GM23338 (cell line): Measurements from ENCODE around the gene ZIC2.
A peak's percentile ranks its signal among the peaks of the same experiment; 100 is the strongest.

Experiments
- CREB1 ChIP-seq: fragments of 250-450 bp; sonication (Bioruptor Pico); IDR thresholded peaks from 2 replicates; pipeline ENCODE4 v1.5.0; 2020; ENCODE audit warnings: low read depth, mild to moderate bottlenecking, moderate library complexity
- CTCF ChIP-seq, 2 experiments: fragments of 200-600 bp in 1 of 2; sonication (generic) in 1 of 2; conservative IDR thresholded peaks; 2 replicates each; pipeline versions ENCODE4 v1.5.1 to v1.6.1; 2016 to 2017; ENCODE audit warnings: antibody characterized with exemption in 2 of 2, low read depth in 2 of 2, mild to moderate bottlenecking in 2 of 2, moderate library complexity in 1 of 2
- EZH2 ChIP-seq: fragments of 200-600 bp; sonication (generic); IDR thresholded peaks from one replicate; pipeline ENCODE4 v1.8.0; 2017; ENCODE audit warnings: antibody characterized with exemption, mild to moderate bottlenecking, low read depth; ENCODE audit not compliant: unreplicated experiment
- EZH2phosphoT487 ChIP-seq: fragments of 200-600 bp; sonication (generic); IDR thresholded peaks from one replicate; pipeline ENCODE4 v1.8.1; 2018; ENCODE audit warnings: antibody characterized with exemption; ENCODE audit not compliant: unreplicated experiment
- JUNB ChIP-seq: IDR thresholded peaks from one replicate; pipeline ENCODE4 v1.6.1; 2016; ENCODE audit warnings: antibody characterized with exemption; ENCODE audit not compliant: unreplicated experiment
- NANOG ChIP-seq: IDR thresholded peaks from 2 replicates; pipeline ENCODE4 v1.6.1; 2016; ENCODE audit warnings: antibody characterized with exemption, borderline replicate concordance
- POLR2AphosphoS5 ChIP-seq: IDR thresholded peaks from 2 replicates; pipeline ENCODE4 v1.6.1; 2016; ENCODE audit warnings: antibody characterized with exemption, low read depth
- REST ChIP-seq: IDR thresholded peaks from one replicate; pipeline ENCODE4 v1.6.1; 2018; ENCODE audit warnings: antibody characterized with exemption; ENCODE audit not compliant: unreplicated experiment
- ZNF114 ChIP-seq: fragments of 250-450 bp; sonication (Bioruptor Pico); IDR thresholded peaks from 2 replicates; pipeline ENCODE4 v1.5.0; 2020; ENCODE audit warnings: mild to moderate bottlenecking, moderate library complexity
- TF ChIP-seq, protein P1 (sequence below): fragments of 250-450 bp; sonication (Bioruptor Pico); IDR thresholded peaks from 2 replicates; pipeline ENCODE4 v1.5.0; 2020; ENCODE audit warnings: mild to moderate bottlenecking, moderate library complexity

- no peak for TF ChIP-seq CTCF (conservative IDR thresholded peaks at IDR 0.05; ENCODE audit: low read depth in 2 of 2)
- TF ChIP-seq CREB1 (CRISPR knock-in tag): no peak
- TF ChIP-seq EZH2: no peak
- no peak for TF ChIP-seq REST
- peak; percentile 30 for TF ChIP-seq POLR2AphosphoS5
- TF ChIP-seq ZNF114: no peak
- TF ChIP-seq EZH2phosphoT487: no peak
- no peak for TF ChIP-seq NANOG
- TF ChIP-seq, protein P1, sequence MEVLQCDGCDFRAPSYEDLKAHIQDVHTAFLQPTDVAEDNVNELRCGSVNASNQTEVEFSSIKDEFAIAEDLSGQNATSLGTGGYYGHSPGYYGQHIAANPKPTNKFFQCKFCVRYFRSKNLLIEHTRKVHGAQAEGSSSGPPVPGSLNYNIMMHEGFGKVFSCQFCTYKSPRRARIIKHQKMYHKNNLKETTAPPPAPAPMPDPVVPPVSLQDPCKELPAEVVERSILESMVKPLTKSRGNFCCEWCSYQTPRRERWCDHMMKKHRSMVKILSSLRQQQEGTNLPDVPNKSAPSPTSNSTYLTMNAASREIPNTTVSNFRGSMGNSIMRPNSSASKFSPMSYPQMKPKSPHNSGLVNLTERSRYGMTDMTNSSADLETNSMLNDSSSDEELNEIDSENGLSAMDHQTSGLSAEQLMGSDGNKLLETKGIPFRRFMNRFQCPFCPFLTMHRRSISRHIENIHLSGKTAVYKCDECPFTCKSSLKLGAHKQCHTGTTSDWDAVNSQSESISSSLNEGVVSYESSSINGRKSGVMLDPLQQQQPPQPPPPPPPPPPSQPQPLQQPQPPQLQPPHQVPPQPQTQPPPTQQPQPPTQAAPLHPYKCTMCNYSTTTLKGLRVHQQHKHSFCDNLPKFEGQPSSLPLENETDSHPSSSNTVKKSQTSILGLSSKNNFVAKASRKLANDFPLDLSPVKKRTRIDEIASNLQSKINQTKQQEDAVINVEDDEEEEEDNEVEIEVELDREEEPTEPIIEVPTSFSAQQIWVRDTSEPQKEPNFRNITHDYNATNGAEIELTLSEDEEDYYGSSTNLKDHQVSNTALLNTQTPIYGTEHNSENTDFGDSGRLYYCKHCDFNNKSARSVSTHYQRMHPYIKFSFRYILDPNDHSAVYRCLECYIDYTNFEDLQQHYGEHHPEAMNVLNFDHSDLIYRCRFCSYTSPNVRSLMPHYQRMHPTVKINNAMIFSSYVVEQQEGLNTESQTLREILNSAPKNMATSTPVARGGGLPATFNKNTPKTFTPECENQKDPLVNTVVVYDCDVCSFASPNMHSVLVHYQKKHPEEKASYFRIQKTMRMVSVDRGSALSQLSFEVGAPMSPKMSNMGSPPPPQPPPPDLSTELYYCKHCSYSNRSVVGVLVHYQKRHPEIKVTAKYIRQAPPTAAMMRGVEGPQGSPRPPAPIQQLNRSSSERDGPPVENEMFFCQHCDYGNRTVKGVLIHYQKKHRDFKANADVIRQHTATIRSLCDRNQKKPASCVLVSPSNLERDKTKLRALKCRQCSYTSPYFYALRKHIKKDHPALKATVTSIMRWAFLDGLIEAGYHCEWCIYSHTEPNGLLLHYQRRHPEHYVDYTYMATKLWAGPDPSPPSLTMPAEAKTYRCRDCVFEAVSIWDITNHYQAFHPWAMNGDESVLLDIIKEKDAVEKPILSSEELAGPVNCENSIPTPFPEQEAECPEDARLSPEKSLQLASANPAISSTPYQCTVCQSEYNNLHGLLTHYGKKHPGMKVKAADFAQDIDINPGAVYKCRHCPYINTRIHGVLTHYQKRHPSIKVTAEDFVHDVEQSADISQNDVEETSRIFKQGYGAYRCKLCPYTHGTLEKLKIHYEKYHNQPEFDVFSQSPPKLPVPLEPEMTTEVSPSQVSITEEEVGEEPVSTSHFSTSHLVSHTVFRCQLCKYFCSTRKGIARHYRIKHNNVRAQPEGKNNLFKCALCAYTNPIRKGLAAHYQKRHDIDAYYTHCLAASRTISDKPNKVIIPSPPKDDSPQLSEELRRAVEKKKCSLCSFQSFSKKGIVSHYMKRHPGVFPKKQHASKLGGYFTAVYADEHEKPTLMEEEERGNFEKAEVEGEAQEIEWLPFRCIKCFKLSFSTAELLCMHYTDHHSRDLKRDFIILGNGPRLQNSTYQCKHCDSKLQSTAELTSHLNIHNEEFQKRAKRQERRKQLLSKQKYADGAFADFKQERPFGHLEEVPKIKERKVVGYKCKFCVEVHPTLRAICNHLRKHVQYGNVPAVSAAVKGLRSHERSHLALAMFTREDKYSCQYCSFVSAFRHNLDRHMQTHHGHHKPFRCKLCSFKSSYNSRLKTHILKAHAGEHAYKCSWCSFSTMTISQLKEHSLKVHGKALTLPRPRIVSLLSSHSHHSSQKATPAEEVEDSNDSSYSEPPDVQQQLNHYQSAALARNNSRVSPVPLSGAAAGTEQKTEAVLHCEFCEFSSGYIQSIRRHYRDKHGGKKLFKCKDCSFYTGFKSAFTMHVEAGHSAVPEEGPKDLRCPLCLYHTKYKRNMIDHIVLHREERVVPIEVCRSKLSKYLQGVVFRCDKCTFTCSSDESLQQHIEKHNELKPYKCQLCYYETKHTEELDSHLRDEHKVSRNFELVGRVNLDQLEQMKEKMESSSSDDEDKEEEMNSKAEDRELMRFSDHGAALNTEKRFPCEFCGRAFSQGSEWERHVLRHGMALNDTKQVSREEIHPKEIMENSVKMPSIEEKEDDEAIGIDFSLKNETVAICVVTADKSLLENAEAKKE (CRISPR knock-in tag): no peak
- TF ChIP-seq JUNB: no peak
Measured at GRCh38 chr13:99962242-99962641, 19.3 kb upstream of the ZIC2 start.
